Smooth muscle cell (in vitro differentiated cells): ENCODE measurements around the gene MVB12A. TPM values are rescaled to one million over a fixed set of nuclear protein-coding genes. Genes with fewer than 3 reads are reported as not detected.

Experiments used
- DNase-seq: peaks from one replicate; lab custom pipeline; 2025; ENCODE audit not compliant: unreplicated experiment; lab: John Stamatoyannopoulos, UW
- H2AFZ ChIP-seq: fragments of 200-600 bp; sonication (generic); 2 replicates; pipeline ENCODE4 v1.6.0; 2016; ENCODE audit warnings: antibody characterized with exemption, low read depth, mild to moderate bottlenecking
- H3F3A ChIP-seq: fragments of 200-600 bp; sonication (generic); 2 replicates; pipeline ENCODE4 v1.6.0; 2017; ENCODE audit warnings: antibody characterized with exemption, low read depth
- H3K27ac ChIP-seq: fragments of 200-600 bp; sonication (generic); 2 replicates; pipeline ENCODE4 v1.5.1; 2016; ENCODE audit warnings: low read depth, mild to moderate bottlenecking
- H3K27me3 ChIP-seq: fragments of 200-600 bp; sonication (generic); 2 replicates; pipeline ENCODE4 v1.6.1; 2016; ENCODE audit warnings: low read depth, mild to moderate bottlenecking
- H3K36me3 ChIP-seq: fragments of 200-600 bp; sonication (generic); 2 replicates; pipeline ENCODE4 v1.5.1; 2016; ENCODE audit warnings: low read depth
- H3K4me1 ChIP-seq: fragments of 200-600 bp; sonication (generic); 2 replicates; pipeline ENCODE4 v1.5.1; 2016; ENCODE audit warnings: low read depth
- H3K4me2 ChIP-seq: fragments of 200-600 bp; sonication (generic); 2 replicates; pipeline ENCODE4 v1.6.0; 2016; ENCODE audit warnings: mild to moderate bottlenecking
- H3K4me3 ChIP-seq: fragments of 200-600 bp; sonication (generic); 2 replicates; pipeline ENCODE4 v1.5.1; 2016; ENCODE audit warnings: mild to moderate bottlenecking
- H3K79me2 ChIP-seq: fragments of 200-600 bp; sonication (generic); 2 replicates; pipeline ENCODE4 v1.6.0; 2016; ENCODE audit warnings: low read depth, mild to moderate bottlenecking
- H3K9ac ChIP-seq: fragments of 200-600 bp; sonication (generic); 2 replicates; pipeline ENCODE4 v1.6.0; 2016; ENCODE audit warnings: low read depth
- H3K9me3 ChIP-seq: fragments of 200-600 bp; sonication (generic); replicated peaks from 2 replicates; pipeline ENCODE4 v1.5.1; 2016; ENCODE audit warnings: low read depth
- H4K20me1 ChIP-seq: fragments of 200-600 bp; sonication (generic); 2 replicates; pipeline ENCODE4 v1.6.0; 2016; ENCODE audit warnings: low read depth
- CTCF ChIP-seq: fragments of 200-600 bp; sonication (generic); IDR thresholded peaks from 2 replicates; pipeline ENCODE4 v1.5.1; 2017; ENCODE audit warnings: borderline replicate concordance, mild to moderate bottlenecking, antibody characterized with exemption; ENCODE audit not compliant: insufficient read depth, poor library complexity, severe bottlenecking
- WGBS: methylation state at CpG from one replicate; pipeline ENCODE4 v1.1.7; 2016; ENCODE audit warnings: low lambda C conversion rate; 5-methylcytosine and 5-hydroxymethylcytosine counted together
- polyA plus RNA-seq: library from polyadenylated mRNA; unstranded; fragments of >200 nt; fragmentation: Nextera tagmentation; extraction: Ambion mirVana; gene quantifications from 2 replicates; pipeline ENCODE4 v1.2.1, GENCODE V29; 2016
- total RNA-seq: library from RNA; depleted of rRNA; stranded (reverse); fragments of >200 nt; gene quantifications from 2 replicates; pipeline ENCODE4 v1.2.3, GENCODE V29; 2014

The MVB12A gene
- total and polyA plus RNA-seq, 2 experiments from 2014 or later: 68.1 to 98.1 TPM

GRCh38 chr19:17379221-17379631 is 40.6 kb upstream of the MVB12A start:
- Histone ChIP-seq H3K79me2 (no peaks in the 10 kb centered on the region), H2AFZ (no peak overlapping the region)
- 78% methylated on average over 8 of the region's 14 CpGs for WGBS

GRCh38 chr19:17380426-17381138 is 39.3 kb upstream of the MVB12A start:
- no peaks in the 10 kb centered on the region for H3K27me3 ChIP-seq
- no peak overlapping the region for H2AFZ ChIP-seq
- no peaks in the 10 kb centered on the region for H3K79me2 ChIP-seq
- H3K9ac ChIP-seq: no peak overlapping the region
- 95% methylated on average over 5 of the region's 5 CpGs for WGBS
- H3F3A ChIP-seq: no peaks in the 10 kb centered on the region
- no peak overlapping the region for H3K4me2 ChIP-seq
- H3K27ac ChIP-seq: no peak overlapping the region
- no peak for DNase-seq
- no peaks in the 10 kb centered on the region for H3K4me1 ChIP-seq
- no peak for TF ChIP-seq CTCF
- H3K4me3 ChIP-seq: no peak overlapping the region
- H3K9me3 ChIP-seq: no peaks in the 10 kb centered on the region
- no peaks in the 10 kb centered on the region for H3K36me3 ChIP-seq
- no peaks in the 10 kb centered on the region for H4K20me1 ChIP-seq

More at GRCh38 chr19:17379221-17379631, 40.6 kb upstream of the MVB12A start:
- Histone ChIP-seq H3K36me3 (no peaks in the 10 kb centered on the region), H3K9me3 (no peaks in the 10 kb centered on the region), H3F3A (no peaks in the 10 kb centered on the region), H3K4me2 (no peak overlapping the region), H3K27me3 (no peaks in the 10 kb centered on the region), H3K9ac (no peak overlapping the region), H3K27ac (no peak overlapping the region), H3K4me1 (no peaks in the 10 kb centered on the region), H4K20me1 (no peaks in the 10 kb centered on the region), H3K4me3 (no peak overlapping the region)
- no peak for TF ChIP-seq CTCF
- no peak for DNase-seq

- no peak overlapping the region for H3K4me2 ChIP-seq
- H3K4me1 ChIP-seq: no peaks in the 10 kb centered on the region
- WGBS: 43% methylated on average over 20 of the region's 20 CpGs
- H3K79me2 ChIP-seq: no peaks in the 10 kb centered on the region
- H3F3A ChIP-seq: no peaks in the 10 kb centered on the region
- TF ChIP-seq CTCF: peak; percentile 81
- no peak overlapping the region for H3K27ac ChIP-seq
- peak; percentile 4 for DNase-seq
- no peaks in the 10 kb centered on the region for H4K20me1 ChIP-seq
- H3K4me3 ChIP-seq: no peak overlapping the region
- no peak overlapping the region for H3K9ac ChIP-seq
- no peaks in the 10 kb centered on the region for H3K36me3 ChIP-seq
- H2AFZ ChIP-seq: no peak overlapping the region
- no peaks in the 10 kb centered on the region for H3K27me3 ChIP-seq
- H3K9me3 ChIP-seq: no peaks in the 10 kb centered on the region
These were observed 33.8 kb upstream of the MVB12A start for GRCh38 chr19:17385878-17386611.
